Superior temporal gyrus (tissue), 1 donor: ENCODE data around the gene BUD31.
"Not testable (repeated sequence)": the region's sequence is repeated elsewhere in the genome, so short reads cannot be mapped to it uniquely, and the experiment has no call there.

ENCODE experiments used
- DNase-seq: peaks from one replicate; pipeline ENCODE4 v3.0.0-alpha.2; 2016; ENCODE audit errors: extremely low spot score

BUD31 gene

DNA sequence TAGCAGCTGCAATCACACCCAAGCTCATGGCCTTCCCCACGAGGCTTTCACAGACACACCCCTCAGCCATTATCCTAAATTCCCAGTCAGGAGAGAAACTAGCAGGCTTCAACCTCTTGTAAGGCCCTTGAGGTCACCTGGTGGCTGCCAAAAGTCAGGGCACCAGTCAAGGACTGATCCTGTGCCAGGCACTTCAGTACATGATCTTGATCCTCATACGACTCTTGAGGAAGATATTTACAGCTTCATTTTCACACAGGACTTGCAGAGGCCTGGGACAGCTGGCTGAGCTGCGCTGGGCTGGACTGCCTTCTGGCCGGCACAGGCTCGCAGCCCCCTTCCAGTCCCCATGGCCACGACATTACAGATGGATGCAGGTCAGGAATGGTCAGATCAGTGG is 9.2 kb upstream of the BUD31 start:
- DNase-seq = no peak

DNA sequence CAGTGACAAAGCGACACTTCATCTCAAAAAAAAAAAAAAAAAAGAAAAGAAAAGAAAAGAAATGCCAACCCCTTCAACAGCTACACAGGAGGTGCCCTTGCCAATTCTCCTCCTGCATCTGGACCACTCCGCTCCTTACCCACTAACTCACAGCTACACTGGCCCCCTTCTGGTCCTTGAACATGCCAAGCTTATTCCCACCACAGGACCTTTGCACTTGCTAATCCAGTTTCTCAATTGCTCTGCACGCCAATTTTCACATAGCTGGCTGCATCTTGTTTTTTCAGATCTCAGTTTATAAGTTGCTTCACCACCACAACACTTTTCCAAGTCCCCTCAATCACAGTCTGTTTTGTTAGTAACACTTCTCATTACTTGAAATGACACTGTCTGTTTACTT is 5.9 kb upstream of the BUD31 start:
- DNase-seq = no peak

- no peak for DNase-seq
Observed at GRCh38 chr7:99403764-99404163, 5.0 kb upstream of the BUD31 start.

GRCh38 chr7:99404235-99404976 is 4.4 kb upstream of the BUD31 start:
- DNase-seq = no peak

DNA sequence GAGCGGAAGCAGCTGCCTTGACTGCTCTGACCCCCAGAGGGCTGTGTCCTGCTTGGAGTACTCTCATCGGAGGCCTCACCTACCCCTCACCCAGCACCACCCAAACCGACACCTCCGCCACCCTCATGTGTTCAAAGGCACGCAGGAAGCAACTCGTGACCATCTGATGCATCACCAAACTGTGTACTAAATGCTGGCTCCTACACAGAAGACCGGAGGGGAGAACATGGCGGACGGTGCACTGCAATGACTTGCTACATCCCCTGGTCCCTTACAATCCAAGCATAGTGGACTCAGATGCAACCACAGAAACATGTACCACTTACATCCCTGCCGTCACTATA is 3.8 kb upstream of the BUD31 start:
- DNase-seq = no peak

DNA sequence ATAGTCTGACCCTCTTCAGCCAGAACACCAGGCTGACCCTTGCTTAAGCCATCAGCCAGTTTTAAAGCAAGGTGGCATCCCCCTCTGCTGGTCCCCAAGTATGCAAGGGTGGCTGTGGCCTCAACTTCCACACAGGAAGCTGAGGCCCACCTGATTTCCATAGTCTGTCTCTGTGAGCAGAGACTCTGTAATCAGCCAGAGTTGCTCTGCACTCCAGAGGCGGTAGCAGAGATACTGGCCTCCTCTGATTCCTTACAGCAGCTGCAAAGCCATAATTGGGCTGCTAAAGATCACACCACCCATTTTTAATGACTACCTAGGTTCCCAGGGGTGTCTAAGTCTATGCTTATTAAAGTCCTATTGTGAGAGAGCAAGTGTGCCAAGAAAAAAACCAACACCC is 2.2 kb upstream of the BUD31 start:
- DNase-seq = no peak

DNA sequence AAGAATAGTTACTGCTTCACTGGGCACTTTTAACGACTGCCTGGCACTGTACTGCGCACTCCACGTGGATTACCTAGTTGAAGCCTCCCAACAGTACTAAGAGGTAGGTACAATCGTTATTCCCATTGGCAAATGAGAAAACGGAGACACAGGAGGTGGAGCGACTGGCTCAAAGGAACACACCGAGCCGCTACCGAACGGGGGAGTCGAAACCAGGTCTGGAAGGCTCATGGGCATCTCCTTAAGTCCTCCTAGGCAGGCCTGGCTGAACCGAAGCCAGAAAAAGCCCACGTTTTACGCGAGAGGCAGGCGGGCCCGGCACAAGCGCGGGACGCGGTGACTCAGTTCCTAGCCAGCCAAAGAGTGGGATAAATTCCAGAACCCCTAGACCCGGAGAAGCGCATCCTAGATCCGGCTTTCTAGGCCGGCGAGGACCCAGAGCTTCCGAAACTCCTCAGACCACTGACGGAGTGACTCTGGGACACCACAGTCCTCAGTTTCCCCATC is 844 bp upstream of the BUD31 start:
- peak; percentile 44 for DNase-seq

DNA sequence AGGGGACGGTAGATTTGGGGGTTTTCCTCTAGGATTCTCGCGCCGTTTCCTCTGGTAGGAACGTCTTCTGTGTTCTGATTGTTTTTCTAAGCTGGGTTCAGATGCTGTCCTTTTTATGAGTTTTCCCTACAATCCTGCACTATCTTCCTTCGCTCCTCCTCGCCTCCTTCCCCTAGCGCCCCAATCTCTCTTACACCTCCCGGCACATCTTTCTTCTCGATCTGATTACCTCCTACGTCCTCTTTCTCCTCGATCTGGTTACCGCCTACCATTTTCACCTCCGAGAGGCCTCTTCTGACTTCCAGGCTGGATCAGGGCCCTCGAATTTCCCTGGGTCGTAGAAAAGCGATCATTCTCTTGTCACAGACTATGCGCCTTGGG is 413 bp downstream of the BUD31 start:
- DNase-seq = no peak

DNA sequence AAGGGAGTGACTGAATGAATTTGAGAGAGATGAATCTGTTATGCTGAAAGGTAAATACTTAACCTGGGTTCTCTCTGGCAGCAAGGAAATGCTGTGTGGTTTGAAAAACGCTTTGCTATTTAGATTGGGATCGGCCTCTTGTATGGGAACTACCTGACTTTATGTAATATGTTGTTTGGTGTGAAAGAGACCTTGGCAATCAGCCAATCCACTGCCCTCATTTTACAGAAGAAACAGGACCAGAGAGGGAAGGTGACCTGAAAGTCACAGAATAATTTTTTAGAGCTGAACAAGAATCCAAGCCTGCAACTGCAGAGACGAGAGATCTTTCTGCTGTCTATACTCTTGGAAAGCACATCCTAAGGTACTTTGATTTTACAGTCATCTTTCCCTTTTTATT is 1.0 kb downstream of the BUD31 start:
- DNase-seq = no peak

- no peak for DNase-seq
Observed at GRCh38 chr7:99410635-99411034, 1.9 kb downstream of the BUD31 start.

DNA sequence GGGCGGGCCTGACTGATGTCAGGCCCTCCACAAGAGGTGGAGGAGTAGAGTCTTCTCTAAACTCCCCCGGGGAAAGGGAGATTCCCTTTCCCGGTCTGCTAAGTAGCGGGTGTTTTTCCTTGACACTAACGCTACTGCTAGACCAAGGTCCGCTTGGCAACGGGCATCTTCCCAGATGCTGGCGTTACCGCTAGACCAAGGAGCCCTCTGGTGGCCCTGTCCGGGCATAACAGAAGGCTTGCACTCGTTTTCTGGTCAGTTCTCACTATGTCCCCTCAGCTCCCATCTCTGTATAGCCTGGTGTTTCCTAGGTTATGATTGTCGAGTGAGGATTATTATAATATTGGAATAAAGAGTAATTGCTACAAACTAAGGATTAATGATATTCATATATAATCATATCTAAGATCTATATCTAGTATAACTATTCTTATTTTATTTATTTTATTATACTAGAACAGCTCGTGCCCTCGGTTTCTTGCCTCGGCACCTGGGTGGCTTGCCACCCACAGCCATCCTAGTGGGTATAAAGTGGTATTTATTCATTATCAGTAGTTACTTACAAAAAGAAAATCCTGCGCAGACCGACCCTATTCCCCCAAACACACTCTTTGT is 6.9 kb downstream of the BUD31 start:
- DNase-seq = peak; percentile 68

DNA sequence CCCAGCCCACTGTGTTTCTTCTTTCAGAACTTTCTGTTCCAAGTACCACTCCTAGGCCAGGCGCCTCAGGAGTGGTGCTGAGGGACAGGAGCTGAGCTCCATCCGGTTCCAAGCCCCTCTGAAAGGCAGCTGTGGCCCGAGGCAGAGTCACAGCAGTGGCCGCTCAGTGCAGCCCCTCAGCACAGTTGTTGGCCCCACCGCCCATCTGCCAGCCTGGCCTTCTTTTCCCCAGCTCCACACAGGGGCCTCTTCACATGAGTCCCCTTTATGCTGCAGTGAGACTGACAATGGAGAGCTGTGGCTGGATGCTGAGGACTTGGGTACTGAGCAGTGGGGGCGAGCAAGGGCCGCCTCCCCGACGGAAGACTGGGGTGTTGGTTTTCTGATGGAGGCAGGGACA is 9.5 kb downstream of the BUD31 start:
- DNase-seq = no peak

DNA sequence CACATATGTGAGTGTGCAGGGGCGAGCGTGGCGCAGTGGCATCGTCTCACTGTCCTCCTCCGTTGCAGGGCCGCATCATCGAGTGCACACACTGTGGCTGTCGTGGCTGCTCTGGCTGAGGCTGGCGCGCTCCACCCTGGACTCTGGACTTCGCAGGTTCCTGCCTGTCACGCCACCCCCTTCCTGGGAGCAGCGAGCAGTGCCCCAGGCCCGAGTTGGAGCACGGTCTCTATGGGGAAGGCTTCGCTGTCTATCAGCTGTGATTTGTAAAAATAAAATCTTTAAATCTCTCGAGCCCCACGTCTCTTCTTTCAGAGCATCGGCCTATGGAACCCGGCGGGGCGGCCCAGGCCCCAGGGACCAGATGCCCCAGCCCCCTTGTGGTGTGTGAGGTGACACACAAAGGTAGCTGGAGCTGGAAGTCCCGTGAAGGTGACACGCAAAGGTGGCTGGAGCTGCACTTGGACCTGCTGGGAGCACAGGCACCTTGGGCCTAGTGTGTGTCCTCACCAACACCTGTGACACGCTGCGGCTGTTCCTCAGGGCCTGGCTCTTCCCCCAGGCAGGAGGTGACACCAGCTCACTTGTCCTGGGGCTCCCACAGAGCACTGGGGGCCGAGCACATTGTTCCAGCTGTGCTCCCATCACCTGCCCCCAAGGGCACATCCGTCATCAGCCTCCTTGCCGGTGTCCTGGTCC is 10.7 kb downstream of the BUD31 start:
- no peak for DNase-seq

DNA sequence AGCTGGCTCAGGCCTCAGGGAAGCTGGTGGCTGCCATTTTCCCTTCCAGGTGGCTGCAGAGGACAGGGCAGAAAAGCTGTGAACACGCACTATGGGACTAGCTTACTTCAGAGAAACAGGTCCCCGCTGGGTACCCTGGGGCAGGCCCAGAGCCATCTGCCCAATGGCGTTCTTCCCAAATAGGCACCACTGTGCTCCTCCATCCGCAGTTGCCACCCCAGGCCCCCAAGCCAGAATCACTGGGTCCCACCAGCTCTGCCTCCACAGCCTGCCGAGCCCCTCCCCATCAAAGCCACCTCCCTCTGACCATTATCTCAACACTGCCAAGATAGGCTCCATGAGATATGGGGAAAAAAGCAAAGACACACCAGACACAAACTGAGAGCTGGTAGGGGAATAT is 11.4 kb downstream of the BUD31 start:
- DNase-seq = no peak

DNA sequence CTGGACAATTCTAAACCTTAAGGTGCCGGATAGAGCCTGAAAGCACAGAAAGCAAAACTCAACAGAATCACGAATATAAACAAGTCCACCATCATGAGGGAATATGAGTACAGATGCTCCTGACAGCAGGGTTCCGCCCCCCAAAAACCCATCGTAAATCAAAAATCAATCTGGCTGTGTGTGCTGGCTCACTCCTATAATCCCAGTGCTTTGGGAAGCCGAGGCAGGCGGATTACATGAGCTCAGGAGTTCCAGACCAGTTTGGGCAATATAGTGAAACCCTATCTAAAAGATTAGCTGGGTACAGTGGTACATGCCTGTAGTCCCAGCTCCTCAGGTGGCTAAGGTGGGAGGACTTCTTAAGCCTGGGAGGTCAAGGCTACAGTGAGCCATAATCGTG is 12.2 kb downstream of the BUD31 start:
- DNase-seq = no peak

DNA sequence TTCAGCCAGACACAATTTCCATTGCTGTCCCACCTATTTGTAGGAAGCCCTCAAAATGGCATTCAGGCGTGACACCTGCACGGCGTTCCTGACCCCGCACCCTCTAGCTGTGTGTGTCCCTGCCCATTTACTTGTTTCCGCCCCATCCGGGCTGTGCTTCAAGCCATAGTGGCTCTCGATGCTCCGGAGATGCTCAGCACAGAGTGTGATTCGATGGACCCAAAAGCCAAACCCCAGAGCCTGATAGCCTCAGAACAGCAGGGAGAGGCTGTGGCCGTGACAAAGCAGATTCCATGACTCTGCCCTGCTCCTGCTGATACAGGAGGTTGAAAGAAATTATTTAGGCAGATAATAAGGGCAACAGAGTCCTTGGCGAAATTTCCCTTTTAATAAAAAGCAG is 13.4 kb downstream of the BUD31 start:
- DNase-seq = no peak

GRCh38 chr7:99422625-99423024 is 13.9 kb downstream of the BUD31 start:
- no peak for DNase-seq

DNA sequence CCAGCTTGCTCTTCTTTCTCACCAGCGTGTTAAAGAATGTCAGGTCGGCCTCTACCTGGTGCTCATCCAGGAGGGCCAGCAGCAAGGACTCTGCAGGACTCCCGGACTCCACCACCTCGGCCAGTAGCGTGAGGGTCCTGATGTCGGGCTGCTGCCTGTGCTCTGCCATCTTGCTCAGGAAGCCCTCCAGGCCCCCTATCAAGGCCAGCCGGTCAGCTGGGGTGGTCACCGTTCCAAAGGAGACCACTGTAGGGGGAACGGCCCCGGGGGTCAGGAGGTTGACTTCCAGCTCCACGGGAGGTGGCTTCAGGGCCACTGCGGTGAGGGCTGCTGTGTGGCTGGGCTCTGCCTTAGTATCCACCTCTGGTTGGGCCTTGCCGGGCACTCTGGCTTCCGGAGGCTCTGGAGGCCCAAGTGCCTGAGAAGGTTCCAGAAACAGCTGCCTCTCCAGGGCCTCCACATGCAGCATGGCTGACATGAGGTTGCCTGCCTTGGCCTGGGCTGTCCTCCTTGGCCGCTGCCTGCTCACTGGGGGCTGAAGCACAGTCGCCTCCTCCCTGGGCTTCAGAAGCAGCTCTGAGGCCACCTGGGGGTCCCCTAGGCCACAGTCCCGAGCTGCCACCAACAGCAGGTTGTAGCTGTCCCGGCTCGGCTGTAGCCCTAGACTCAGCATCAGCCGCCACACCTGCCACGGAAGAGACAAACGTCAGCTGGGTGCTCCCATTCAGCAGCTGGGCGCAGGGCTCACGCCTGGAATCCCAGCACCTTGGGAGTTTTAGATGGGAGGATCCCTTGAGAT is 16.4 kb downstream of the BUD31 start:
- no peak for DNase-seq

DNA sequence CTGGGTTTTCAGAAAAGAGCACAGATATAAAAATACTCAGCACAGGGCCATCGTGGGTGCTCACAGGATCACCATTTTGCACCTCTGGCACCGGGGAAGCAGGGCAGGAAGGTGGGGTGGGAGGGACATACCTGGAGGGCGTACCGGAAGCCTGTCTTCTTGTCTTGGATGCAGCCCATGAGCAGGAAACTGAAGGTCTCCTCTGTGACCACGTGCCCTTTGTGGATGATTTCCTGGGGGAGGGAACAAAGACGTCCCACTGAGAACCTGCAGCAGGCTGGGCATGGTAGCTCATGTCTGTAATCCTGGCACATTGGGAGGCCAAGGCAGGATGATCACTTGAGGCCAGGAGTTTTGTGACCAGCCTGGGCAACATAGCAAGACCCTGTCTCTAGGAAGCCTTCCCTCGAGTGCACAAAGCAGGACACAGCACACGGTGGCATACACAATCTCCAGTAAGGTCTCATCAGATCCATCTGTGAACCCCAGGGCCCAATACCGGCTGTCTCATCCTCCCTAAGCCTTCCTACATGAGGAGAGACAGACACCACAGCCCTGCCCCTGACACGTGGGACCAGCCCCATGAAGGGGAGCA is 20.3 kb downstream of the BUD31 start:
- DNase-seq = no peak

DNA sequence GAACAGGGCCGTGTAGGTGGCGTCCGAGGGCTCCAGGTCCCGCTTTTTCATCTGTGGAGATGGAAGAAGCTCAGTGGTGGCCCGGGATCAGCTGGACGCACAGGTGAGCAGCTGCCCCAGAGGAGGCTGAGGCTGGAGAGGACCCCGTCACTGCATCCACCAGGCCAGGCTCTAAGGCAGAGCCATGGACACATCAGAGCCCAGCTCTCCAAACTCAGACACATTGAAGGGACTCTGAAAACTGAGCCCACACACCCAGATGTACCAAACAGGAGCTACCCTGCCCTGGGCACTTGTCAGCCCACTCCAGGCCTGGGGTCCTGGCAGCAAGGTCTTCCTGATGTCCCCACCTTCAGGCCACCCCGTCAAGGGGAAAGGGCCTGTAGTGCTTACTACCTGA is 21.0 kb downstream of the BUD31 start:
- no peak for DNase-seq

GRCh38 chr7:99431756-99432540 is 23.2 kb downstream of the BUD31 start:
- not testable (repeated sequence) for DNase-seq
